Stimulated activated CD8-positive, alpha-beta memory T cell treated with anti-CD3 and anti-CD28 coated beads, Interleukin-4, amount 100 ng/mL, for 48 hours (primary cell): ENCODE measurements around the gene PTDSS2.
"Not testable (repeated sequence)": the region's sequence is repeated elsewhere in the genome, so short reads cannot be mapped to it uniquely, and the experiment has no call there.

Experiments used
- DNase-seq: peaks from one replicate; pipeline ENCODE4 v3.0.0-alpha.2; 2020

Gene PTDSS2

GRCh38 chr11:414318-414857, 35.7 kb upstream of the PTDSS2 start:
- DNase-seq = no peak

- no peak for DNase-seq
These were observed 34.4 kb upstream of the PTDSS2 start for GRCh38 chr11:415640-416041.

- no peak for DNase-seq
These were observed 33.9 kb upstream of the PTDSS2 start for GRCh38 chr11:416051-416756.

GRCh38 chr11:416757-417621, 33.1 kb upstream of the PTDSS2 start:
- DNase-seq = peak; percentile 60

- no peak for DNase-seq
These were observed 32.3 kb upstream of the PTDSS2 start for GRCh38 chr11:417652-418342.

- DNase-seq = no peak
These were observed 31.5 kb upstream of the PTDSS2 start for GRCh38 chr11:418343-419247.

GRCh38 chr11:419248-420005, 30.7 kb upstream of the PTDSS2 start:
- DNase-seq = no peak

GRCh38 chr11:420054-420910, 29.8 kb upstream of the PTDSS2 start:
- no peak for DNase-seq

GRCh38 chr11:420911-421321, 29.2 kb upstream of the PTDSS2 start:
- no peak for DNase-seq

GRCh38 chr11:422249-422656, 27.8 kb upstream of the PTDSS2 start:
- DNase-seq = no peak

GRCh38 chr11:424232-424631, 25.8 kb upstream of the PTDSS2 start:
- DNase-seq = no peak

GRCh38 chr11:424766-425165, 25.3 kb upstream of the PTDSS2 start:
- not testable (repeated sequence) for DNase-seq

GRCh38 chr11:425301-425700, 24.8 kb upstream of the PTDSS2 start:
- no peak for DNase-seq

GRCh38 chr11:426851-427250, 23.2 kb upstream of the PTDSS2 start:
- DNase-seq = no peak

- DNase-seq = no peak
These were observed 21.8 kb upstream of the PTDSS2 start for GRCh38 chr11:428295-428694.

GRCh38 chr11:429391-429790, 20.7 kb upstream of the PTDSS2 start:
- no peak for DNase-seq

- DNase-seq = no peak
These were observed 20.1 kb upstream of the PTDSS2 start for GRCh38 chr11:429931-430456.

GRCh38 chr11:431921-432320, 18.2 kb upstream of the PTDSS2 start:
- DNase-seq = no peak

- no peak for DNase-seq
These were observed 17.5 kb upstream of the PTDSS2 start for GRCh38 chr11:432501-433100.

GRCh38 chr11:433111-433510, 17.0 kb upstream of the PTDSS2 start:
- no peak for DNase-seq
